H1 (cell line): ENCODE data around the gene DBX1. TPM values are rescaled to one million over a fixed set of nuclear protein-coding genes. Genes with fewer than 3 reads are reported as not detected.

Experiments
- RXRA ChIP-seq: IDR thresholded peaks from 2 replicates; pipeline ENCODE4 v1.6.1; 2011; ENCODE audit warnings: low read depth, mild to moderate bottlenecking, low read length, moderate library complexity; ENCODE audit not compliant: insufficient read depth
- ZNF274 ChIP-seq: IDR thresholded peaks from 2 replicates; pipeline ENCODE4 v1.7.0; 2012; ENCODE audit warnings: low read length, borderline replicate concordance; ENCODE audit errors: extremely low read depth
- polyA plus RNA-seq, 7 experiments: library from polyadenylated mRNA; depleted of rRNA in 3 of 7; stranded (reverse) in 5 of 7; unstranded in 2 of 7; fragments of >200 nt in 5 of 7; fragments of 200-250 nt in 2 of 7; gene quantifications; 1 replicate in 5 of 7; 2 replicates in 1 of 7; 4 replicates in 1 of 7; pipeline versions ENCODE4 v1.2.1 to v1.2.3, GENCODE V29; 2011 to 2013; ENCODE audit warnings: missing spikeins in 2 of 7, mixed read lengths in 2 of 7
- total RNA-seq: library from RNA; stranded (reverse); fragmentation: NEBNext Ultra II Directional; extraction: Animal tissue kit (Norgen Biotek cat#: 25700); gene quantifications from 2 replicates; pipeline ENCODE4 v1.2.1, GENCODE V29; 2021

DBX1 gene
- total and polyA plus RNA-seq, 2 of the 8 experiments (the other 6 are each of a cell fraction or from before 2014, with no cell fraction given): not detected

DNA sequence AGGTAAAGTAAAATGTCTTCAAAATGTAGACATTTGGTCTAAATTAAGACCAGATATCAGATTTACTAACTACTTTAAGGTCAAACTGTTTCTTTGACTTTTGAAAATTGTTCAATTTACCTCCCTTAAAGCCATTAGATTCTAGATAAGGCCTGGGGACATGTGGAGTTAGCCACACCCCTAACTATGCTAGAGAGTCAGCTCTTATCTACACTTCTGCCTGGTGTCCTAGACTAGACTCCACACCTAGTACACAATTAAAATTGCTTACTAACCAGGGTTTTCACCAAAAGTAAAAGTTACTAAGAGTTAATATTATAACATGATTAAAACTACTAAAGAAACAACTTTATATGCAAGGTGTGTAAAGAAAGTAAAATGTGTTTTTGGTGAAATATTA lies 43.6 kb upstream of the DBX1 start (continued):
- no peak for TF ChIP-seq ZNF274
- no peak for TF ChIP-seq RXRA
- TF ChIP-seq, all 59 proteins: peak for 0
